GM18873 (cell line): ENCODE measurements around the gene SLC8A3.

Source experiments
- ATAC-seq: cut with Tn5 transposase; IDR thresholded peaks from one replicate; pipeline ENCODE4 v1.9.1; 2021; ENCODE audit warnings: mild to moderate bottlenecking, moderate library complexity, moderate number of reproducible peaks; ENCODE audit not compliant: unreplicated experiment, low FRiP score

SLC8A3 gene

DNA sequence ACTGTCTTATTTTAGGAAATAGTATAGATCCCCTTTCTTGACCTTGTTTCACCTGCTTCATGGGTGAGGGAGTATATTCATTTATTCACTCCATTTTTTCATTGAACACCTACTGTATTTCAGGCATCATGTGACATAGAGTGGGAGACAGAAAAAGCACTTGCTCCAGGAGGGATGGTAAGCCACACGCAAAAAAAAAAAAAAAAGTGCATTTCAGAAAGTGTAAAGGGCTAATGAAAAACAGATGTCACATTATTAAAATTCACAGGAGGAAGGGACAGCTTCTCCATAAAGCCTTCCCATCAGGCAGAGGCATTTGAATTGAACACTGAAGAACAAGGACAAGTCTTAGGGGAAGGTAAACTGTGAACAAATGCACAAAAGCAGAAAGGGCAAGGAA, 7.5 kb downstream of the SLC8A3 start:
- no peak for ATAC-seq

DNA sequence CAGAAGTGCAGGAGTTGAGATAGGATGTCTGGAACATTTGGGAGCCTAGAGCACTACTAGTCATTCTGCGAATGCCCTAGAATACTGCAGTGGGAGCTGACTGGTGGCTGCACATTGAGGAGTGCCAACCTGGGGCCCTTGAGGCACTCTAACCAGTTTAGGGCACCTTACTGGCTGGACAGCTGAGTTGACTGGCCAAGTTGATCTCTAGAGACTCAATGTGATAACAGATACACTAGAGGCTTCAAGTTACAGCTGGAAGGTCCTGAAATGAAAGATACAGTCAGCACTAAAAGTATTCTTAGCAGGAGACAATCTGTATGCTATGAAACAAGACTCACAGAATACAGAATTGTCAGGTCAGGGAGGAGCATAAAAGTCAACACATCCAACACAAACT, 8.0 kb downstream of the SLC8A3 start:
- ATAC-seq: no peak

DNA sequence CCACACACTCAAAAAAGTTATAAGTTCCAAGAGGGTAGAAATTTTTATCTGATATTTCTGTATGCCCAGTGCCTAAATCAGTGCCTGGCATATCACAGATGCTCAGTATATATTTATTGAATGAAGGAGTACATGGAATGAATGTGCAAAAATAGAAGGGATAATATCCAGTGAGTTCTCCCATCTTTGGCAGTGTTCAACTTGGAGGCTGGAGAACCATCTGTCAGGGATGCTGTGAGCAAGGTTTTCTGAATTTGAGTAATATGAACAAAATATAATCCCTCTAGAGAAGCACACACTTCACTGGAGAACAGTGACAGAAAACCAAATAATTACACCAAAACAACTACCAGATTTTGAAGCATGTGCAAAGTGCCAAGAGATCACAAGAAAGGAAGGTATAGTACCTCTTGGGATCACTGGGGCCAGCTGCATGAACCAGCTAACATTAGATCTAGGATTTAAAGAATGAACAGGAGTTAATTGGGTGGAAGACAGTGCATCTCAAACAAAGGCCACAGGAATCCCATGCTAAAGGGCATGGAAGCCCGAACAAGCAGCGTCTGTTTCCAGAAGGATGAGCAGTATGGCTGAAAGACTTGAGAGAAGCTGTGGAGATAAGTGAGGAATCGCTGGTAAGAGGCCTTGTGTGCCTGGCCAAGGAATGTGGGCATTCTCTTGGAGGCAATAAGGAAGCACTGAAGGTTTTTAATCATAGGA, 11.5 kb downstream of the SLC8A3 start:
- ATAC-seq: no peak

DNA sequence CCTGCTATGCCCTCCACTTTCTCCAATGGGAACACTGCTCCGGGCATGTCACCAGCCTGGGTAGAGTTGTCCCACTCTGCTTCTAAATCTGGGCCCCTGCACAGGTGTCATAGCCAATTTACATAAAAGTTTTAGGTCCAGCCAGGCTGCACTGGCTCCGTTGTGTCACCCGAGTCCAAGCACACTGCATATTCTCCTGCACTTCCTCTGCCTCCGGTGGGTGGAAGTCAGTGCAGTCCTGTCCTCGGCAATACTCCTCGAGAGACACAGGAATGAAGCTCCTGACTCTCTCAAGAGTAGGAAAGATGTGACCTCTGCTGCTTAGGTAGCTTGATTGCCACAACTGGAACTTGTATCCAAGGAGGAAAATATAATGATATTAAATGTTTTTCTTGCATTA, 15.2 kb downstream of the SLC8A3 start:
- ATAC-seq: no peak

DNA sequence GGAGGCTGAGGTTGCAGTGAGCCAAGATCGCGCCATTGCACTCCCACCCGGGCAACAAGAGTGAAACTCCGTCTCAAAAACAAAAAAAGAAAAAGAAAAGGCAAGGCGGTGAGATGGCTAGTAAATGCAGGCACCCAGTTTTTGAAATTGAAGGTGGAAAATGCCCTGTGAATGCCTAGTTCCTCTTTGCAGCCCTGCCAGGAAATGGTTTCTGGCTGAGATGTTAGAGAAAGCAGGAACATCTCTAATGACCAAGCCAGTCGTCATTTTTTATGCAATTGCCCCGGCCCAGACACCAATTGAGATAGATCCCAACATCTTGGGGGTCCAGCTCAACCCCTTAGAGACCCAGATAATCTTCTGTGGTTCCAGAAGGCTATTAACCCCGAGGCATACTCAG, 17.0 kb downstream of the SLC8A3 start:
- ATAC-seq: no peak

DNA sequence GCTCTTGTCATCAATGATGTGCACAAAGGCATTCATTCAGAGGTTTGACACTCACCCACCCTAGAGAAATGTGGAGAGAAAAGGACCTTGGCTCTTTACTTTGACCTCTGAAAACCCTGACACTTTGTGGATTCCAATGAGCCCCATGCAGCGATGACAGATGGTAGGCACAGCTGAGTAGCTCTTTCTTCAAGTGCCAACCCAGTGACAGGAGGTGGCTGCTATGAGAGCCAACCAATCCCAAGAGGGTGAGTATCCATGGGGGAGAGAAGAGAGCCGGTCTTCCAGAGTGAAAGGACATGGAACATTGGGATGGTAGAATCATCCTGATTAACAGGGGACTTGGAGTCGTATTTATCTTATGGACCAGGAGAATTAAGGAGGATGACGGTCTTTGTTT, 17.8 kb downstream of the SLC8A3 start:
- ATAC-seq: no peak

DNA sequence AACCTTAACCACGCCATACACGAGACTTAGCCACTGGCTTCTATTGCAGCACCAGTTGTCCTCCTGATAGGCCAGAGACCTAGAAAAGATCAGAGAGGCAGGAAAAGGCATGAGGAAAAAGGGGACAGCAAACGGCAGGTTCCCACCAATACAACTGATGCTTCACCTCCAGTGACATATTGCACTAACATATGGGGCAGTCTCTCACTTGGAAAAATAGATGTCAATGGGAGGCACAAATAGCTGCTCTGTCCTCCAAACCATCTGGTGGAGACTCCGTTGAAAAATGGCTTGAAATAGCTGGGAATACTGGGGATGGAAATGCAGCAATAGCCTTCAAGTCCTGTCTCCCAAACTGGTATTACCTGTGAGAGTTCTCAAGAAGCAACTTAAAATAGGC, 20.3 kb downstream of the SLC8A3 start:
- no peak for ATAC-seq

DNA sequence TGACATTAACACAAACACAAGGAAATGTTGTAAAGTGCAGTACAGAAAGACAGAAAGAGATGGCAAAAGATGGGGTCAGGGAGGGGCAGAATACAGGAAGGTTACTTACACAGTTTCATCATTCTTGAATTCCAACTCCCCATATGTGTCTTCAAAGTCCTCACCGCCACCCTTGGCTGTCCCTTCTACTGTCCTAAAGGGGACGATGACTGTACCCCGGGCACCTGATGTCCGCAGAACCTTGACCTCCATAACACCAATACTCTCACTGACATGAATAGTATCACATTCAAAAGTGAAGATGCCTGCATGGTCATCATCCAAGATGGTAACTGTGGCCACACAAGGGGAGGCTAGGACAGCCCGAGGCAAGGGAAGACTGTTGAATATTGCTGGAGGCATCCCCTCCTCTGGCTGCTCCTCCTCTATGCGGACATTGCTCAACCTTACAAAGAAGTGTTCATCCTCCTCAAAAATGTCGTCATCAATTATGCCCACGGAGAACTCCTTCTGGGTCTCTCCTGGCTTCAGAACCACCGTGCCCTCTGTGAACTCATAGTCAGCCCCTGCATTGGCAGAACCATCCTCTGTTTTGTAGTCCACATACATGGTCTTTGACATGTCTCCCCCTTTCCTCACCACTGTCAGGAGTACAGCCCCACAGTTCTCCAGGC, 22.1 kb downstream of the SLC8A3 start:
- no peak for ATAC-seq

DNA sequence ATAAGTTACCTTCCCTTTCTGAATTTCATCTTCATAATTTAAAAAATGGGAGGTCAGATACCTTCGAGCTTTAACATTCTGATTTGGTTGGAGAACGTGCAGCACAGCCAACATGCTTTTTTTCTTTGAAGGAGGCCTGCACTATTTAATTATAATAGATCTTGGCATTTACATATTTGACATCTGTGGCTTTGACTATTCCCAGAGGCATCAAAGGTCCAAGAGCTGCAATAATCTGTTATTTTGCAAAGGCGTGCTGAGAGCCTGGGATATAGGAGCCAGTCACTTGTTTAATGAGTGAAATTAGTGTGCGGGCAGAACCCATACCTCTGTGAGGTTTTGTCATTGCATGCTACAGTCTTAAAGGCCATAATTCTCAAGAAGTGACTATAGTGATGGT, 26.4 kb downstream of the SLC8A3 start:
- ATAC-seq: no peak

DNA sequence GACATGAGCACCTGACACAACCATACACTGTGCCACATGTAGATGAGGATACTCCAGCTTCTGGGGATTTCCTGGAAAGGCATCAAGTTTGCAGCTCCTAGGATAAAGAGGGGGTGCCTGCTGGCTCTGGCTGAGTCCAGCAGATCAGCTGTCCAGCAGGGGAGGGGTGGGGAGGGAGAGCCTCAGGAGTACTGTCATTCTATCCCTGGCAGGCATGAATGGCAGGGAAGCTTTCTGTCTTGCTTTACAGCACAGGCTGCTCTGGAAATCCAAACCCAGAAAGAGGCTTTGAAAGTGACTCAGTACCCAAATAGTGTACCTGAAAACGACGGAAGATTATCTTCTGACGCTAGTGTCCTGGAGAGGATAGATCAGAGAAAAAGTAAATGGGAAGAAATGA, 32.2 kb downstream of the SLC8A3 start:
- ATAC-seq: no peak

DNA sequence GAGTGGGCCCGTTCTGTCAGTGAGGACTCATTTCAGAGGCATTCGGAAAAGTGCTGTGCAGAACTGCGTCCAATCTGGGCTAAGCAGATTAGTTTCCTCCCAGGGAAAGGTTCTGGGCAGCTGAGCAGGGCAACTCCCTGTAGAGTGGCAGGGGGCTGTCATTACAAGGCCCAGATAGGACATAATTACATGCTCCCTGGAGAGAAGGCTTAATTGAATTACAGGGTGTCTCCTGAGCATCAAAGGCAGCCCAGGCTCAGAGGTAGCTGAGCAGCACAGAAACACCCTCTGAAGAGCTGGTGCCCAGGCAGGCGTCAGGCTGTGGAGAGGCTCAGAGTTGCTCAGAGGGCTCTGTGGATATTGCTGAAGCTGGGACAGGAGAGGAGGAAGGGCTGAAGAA, 36.0 kb downstream of the SLC8A3 start:
- no peak for ATAC-seq

DNA sequence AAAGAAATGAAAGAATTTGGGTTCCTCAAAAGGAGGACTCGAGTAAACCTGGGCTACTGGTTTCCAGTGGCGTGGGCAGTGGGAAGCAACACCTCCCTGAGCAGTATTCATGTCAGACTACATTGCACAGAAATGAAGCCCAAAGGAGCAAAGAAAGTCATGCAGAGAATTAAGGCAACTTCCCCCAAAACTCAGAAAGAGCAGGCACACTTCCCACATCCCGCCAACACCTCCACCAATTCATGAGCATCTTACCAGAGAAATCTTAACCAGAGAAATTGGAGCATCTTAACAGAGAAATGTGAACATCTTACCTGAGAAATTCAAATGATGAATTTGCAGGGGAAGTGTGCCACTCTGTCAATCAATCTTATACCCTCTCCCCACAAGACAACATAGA, 36.7 kb downstream of the SLC8A3 start:
- ATAC-seq: no peak

DNA sequence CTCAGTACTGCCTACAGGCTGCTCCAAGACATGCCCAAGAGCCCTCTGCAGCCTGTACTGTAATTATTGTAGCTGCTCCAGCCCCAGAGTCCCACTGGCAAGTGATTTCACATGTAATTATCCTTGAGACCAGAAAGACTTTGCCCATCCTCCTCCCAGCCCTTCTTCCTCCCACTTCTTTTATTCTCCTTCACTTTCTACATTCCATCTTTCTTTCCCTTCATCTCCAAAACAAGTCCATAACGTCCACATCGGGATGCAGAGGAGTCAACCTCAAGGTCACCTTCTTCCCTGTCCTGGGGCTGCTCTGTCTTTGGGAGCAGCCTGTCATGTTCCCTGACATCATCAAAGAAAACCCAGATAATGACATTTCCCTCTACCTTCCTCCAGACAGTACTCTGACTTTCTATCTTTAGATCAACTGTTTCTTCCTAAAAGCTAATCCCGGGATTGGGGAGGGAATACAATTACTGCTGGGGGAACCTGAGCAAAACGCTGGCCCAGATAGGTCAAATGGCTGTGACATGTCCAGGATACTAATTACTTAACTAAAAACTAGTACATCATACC, 39.1 kb downstream of the SLC8A3 start:
- ATAC-seq: no peak

DNA sequence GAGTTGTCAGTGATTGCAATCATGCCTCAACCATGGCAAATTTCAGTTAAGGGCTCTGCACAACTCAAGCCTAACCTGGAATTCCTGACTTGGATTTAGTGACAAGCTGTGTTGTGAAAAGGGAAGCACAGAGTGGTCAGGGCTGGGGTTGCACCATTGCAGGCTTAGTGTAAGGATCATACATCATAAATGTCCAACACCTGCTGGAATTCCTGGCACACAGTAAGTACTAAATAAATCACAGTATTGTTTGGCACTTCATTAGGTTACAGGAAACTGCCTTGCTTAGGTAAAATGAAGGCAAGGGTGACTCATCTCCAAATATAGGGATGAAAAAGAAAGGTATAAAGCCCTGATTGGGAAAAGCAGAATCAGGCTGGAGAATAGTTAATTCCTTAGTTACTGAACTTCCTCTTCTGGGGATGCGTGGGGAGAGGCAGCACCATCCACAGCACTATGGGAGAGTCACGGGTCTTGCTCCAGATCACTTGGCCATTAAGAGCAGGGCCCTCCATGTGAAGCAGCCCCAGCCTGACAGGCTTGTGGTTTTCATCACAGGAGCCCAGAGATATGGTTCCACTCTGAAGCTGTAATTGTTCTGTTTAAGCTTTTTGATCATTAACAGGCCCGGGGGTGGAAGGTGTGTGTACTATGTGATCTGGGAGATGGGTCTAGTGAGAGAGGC, 39.7 kb downstream of the SLC8A3 start:
- ATAC-seq: no peak

DNA sequence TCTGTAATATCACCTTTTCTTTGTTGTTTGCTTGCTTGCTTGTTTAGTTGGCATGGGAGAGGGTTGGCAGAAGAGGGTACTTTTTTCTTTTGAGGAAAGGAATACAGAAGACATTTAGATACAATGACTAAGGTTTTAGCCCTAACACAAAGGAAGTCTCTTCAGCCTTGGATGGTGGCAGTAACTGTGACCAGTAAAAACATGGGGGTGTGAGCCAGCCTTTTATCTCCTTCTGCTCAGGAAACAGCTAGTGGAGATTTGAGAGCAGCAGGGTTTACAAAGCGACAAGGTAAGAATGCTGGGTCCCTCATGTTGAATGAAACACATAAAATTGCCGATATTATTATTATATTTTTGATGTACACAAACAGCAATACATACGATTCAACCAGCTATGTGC, 40.4 kb downstream of the SLC8A3 start:
- ATAC-seq: no peak

DNA sequence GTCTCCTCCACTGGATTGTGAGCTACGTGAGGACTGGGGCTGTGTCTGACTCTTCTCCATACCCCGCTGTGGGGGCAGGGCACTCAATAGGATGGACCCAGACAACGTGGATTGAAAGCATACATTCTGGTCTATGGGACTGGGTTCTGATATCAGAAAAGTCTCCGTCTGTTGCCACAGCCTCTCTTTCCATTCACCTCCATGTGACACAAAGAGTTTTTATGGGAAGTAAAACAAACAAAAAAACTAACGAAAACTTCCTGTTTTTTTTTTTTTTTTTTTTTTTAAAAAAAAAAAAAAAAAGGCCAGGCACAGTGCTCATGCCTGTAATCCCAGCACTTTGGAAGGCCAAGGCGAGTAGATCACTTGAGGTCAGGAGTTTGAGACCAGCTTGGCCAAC, 44.7 kb downstream of the SLC8A3 start:
- ATAC-seq: no peak

DNA sequence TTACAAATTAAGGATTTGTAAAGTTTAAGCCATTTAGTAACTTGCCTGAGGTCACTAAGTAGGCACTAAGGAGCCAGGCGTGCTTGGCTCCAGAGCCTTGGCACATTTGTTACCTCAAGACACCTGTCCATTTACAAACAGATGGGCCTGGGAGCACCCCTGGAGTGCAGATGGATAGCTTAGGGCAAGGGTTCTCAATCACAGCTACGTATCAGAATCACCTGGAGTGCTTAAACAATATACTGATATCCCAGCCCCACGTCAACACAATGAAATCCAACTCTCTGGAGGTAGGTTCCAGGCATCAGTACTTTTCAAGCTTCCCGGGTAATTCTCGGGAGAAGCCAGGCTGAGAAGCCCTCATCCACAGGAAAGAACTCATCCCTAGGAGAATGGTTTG, 45.4 kb downstream of the SLC8A3 start:
- no peak for ATAC-seq

DNA sequence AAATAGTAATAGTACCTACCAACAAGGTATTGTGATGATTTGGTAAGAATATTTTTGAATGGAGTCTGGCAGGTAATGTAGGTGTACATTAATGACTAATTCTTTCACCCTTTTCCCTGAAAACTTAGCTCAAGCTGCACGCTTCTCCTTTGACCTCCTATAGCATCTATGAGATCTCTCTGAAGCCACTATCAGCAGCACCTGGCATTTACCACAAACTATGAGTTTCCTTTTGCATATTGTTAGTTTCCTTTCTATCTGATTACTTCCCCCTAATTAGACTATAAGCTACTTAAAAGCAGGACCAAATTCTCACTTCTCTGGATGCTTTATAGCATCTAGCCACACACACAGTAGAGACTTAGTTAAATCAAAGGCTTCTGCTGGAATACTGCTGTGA, 48.1 kb downstream of the SLC8A3 start:
- no peak for ATAC-seq

DNA sequence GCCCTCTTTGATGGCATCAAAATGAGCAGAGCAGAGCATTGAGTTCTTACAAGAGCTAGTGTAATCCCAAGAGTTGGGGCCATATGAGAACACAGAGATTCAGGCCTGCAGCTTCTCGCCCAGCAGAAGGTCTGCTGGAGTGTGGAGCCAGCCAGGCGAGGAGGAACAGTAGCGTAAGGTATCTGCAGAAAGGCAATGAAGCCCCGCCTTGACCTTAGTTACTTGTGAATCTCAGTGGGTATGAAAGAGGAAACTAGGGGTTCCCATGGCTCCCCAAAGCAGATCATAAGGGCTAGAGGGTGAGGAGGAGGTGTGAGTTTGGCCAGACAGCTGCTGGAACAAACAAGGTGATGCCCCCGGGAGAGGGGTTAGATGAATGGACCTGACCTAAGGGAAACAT, 49.4 kb downstream of the SLC8A3 start:
- no peak for ATAC-seq

DNA sequence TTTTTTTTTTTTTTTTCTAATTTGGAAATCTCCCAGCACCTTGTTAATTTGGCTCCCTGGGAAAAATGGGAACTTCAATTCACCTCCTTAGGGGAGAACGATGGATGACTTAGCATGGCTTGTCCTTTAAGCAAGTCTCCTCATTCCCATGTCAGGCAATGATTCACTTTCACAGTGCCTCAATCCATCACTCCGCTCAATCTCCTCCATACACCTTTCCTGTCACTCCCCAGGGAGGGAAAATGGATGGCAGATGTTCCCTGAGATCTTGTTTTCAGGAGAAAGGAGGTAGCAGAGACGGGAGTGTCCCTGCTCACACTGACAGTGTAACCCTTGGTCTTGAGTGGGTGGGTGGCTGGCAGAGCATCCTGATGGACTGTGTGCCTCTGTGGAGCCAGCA, 51.0 kb downstream of the SLC8A3 start:
- no peak for ATAC-seq

DNA sequence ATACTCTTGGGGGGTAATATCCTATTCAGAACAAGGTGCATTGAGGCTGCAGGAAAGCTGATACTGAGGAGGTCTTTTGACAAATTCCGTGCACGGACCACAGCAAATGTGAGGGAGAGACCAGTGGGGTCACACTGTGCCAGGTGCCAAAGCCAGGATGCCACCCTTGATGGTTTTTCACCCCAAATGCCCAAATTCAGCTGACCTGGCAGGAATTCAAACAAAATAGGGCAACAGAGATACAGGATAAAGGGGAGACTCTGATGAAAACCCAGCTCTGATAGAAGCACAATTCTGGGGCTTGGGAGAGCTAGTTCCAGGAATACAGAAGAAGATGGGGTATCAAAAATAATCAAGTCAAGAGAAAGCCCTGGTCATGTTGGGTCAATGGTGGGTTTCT, 55.3 kb downstream of the SLC8A3 start:
- no peak for ATAC-seq

DNA sequence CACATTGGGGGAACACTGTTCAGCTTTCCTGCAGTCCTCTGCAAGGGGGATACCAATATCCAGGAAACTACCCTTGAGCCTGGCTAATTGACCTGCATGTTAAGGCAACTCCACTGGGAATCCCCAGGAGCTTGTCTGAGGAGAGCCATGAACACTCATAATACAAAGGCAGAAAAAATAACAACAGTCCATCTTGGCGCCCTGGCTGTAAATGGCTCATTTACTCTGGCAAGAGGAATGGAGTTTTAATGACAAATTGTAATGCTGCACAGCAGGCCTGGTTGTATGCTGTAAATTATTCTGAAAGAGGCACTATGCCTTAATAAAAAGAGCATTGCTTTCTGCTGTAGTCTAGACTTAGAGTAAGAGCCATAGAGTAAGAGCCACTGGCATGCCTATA, 58.3 kb downstream of the SLC8A3 start:
- ATAC-seq: no peak
